ENCODE results near the gene BCORL1. TPM values are rescaled to one million over a fixed set of nuclear protein-coding genes. Genes with fewer than 3 reads are reported as not detected.

Gene BCORL1
- total and polyA plus RNA-seq, 2 of the 8 experiments (the other 6 are each of a cell fraction or from before 2014, with no cell fraction given): 1.4 to 6.2 TPM

DNA sequence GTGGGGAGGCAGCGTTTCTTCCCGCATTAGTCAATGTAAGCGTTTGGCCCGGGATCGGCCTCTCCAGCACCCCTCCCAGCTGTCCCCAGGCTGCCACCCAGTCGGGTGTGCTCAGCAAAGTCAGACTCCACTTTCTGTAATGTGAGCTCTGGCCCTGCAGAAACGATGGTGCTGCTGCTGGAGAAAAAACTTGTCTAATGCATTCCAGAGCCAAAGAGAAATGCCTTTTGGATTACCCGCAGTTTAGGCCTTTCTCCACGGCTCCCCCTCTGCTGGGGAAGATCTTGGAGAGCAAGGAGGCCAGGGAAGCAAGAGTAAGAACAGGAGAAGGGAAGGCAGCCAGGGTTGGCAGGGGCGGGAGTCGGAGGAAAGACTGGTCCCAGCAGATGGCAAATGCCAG lies 72.7 kb downstream of the BCORL1 start (continued):
- no peak for TF ChIP-seq TEAD4 (IDR thresholded peaks at IDR 0.05; ENCODE audit: low read depth, low read length)
- no peak for TF ChIP-seq RAD21 (IDR thresholded peaks at IDR 0.05 in 1 of 2, conservative IDR thresholded peaks at IDR 0.05 in 1 of 2; ENCODE audit: low read depth in 2 of 2, low read length in 2 of 2)
- TF ChIP-seq, protein P1, sequence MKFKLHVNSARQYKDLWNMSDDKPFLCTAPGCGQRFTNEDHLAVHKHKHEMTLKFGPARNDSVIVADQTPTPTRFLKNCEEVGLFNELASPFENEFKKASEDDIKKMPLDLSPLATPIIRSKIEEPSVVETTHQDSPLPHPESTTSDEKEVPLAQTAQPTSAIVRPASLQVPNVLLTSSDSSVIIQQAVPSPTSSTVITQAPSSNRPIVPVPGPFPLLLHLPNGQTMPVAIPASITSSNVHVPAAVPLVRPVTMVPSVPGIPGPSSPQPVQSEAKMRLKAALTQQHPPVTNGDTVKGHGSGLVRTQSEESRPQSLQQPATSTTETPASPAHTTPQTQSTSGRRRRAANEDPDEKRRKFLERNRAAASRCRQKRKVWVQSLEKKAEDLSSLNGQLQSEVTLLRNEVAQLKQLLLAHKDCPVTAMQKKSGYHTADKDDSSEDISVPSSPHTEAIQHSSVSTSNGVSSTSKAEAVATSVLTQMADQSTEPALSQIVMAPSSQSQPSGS (IDR thresholded peaks at IDR 0.05; ENCODE audit: low read length): no peak
- TF ChIP-seq, protein P2, sequence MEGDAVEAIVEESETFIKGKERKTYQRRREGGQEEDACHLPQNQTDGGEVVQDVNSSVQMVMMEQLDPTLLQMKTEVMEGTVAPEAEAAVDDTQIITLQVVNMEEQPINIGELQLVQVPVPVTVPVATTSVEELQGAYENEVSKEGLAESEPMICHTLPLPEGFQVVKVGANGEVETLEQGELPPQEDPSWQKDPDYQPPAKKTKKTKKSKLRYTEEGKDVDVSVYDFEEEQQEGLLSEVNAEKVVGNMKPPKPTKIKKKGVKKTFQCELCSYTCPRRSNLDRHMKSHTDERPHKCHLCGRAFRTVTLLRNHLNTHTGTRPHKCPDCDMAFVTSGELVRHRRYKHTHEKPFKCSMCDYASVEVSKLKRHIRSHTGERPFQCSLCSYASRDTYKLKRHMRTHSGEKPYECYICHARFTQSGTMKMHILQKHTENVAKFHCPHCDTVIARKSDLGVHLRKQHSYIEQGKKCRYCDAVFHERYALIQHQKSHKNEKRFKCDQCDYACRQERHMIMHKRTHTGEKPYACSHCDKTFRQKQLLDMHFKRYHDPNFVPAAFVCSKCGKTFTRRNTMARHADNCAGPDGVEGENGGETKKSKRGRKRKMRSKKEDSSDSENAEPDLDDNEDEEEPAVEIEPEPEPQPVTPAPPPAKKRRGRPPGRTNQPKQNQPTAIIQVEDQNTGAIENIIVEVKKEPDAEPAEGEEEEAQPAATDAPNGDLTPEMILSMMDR (IDR thresholded peaks at IDR 0.05; ENCODE audit: control extremely low read depth in 1 of 3, insufficient read depth in 1 of 3, low read depth in 1 of 3, low read length in 3 of 3): no peak
